ENCODE data around the gene SMAD3. TPM values are rescaled to one million over a fixed set of nuclear protein-coding genes. Genes with fewer than 3 reads are reported as not detected.

SMAD3 gene
- polyA plus RNA-seq, 1 donor from 2014 or later: 1.0 TPM

- Histone ChIP-seq H2AFZ (ENCODE audit: low read depth, low read length) (no peak overlapping the region), H3F3A (ENCODE audit: insufficient read depth, low read length, poor library complexity, severe bottlenecking) (no peaks in the 10 kb centered on the region), H3K4me2 (ENCODE audit: low read length) (no peak overlapping the region), H3K9me3 (ENCODE audit: low read length) (no peaks in the 10 kb centered on the region), H3K27me3 (ENCODE audit: insufficient read depth, low read depth, low read length) (no peaks in the 10 kb centered on the region), H3K4me3 (ENCODE audit: low read length) (no peak overlapping the region), H3K27ac (ENCODE audit: low read length) (no peak overlapping the region), H3K36me3 (ENCODE audit: insufficient read depth, low read length) (no peaks in the 10 kb centered on the region), H3K79me2 (replicated peaks; ENCODE audit: insufficient read depth, low read length) (peaks cover 5% of the 10 kb centered on the region), H3K9me2 (ENCODE audit: insufficient read depth, low read length) (no peaks in the 10 kb centered on the region), H3K9ac (ENCODE audit: low read length) (no peak overlapping the region), H4K20me1 (ENCODE audit: insufficient read depth) (no peaks in the 10 kb centered on the region)
- TF ChIP-seq MXI1 (conservative IDR thresholded peaks at IDR 0.05; ENCODE audit: poor library complexity, severe bottlenecking): no peak
Observed at GRCh38 chr15:67082007-67082536, 16.7 kb downstream of the SMAD3 start.

GRCh38 chr15:67083135-67083762, 17.8 kb downstream of the SMAD3 start:
- H3K9me3 ChIP-seq (ENCODE audit: low read length): no peaks in the 10 kb centered on the region
- peaks cover 5% of the 10 kb centered on the region for H3K79me2 ChIP-seq (replicated peaks; ENCODE audit: insufficient read depth, low read length)
- no peaks in the 10 kb centered on the region for H3K36me3 ChIP-seq (ENCODE audit: insufficient read depth, low read length)
- no peaks in the 10 kb centered on the region for H3K27me3 ChIP-seq (ENCODE audit: insufficient read depth, low read depth, low read length)
- no peak overlapping the region for H3K4me2 ChIP-seq (ENCODE audit: low read length)
- H4K20me1 ChIP-seq (ENCODE audit: insufficient read depth): no peaks in the 10 kb centered on the region
- no peak overlapping the region for H3K4me3 ChIP-seq (ENCODE audit: low read length)
- TF ChIP-seq EP300 (conservative IDR thresholded peaks at IDR 0.05; ENCODE audit: poor library complexity, severe bottlenecking) (no peak), EZH2 (IDR thresholded peaks at IDR 0.05; ENCODE audit: borderline replicate concordance, insufficient read depth, low read length, poor library complexity, severe bottlenecking) (no peak), SMC3 (conservative IDR thresholded peaks at IDR 0.05; ENCODE audit: poor library complexity) (no peak), MXI1 (conservative IDR thresholded peaks at IDR 0.05; ENCODE audit: poor library complexity, severe bottlenecking) (no peak), RAD21 (conservative IDR thresholded peaks at IDR 0.05) (no peak), TAF1 (IDR thresholded peaks at IDR 0.05; ENCODE audit: low read depth) (no peak), POLR2AphosphoS5 (IDR thresholded peaks at IDR 0.05) (no peak)
- TF ChIP-seq, protein P1, sequence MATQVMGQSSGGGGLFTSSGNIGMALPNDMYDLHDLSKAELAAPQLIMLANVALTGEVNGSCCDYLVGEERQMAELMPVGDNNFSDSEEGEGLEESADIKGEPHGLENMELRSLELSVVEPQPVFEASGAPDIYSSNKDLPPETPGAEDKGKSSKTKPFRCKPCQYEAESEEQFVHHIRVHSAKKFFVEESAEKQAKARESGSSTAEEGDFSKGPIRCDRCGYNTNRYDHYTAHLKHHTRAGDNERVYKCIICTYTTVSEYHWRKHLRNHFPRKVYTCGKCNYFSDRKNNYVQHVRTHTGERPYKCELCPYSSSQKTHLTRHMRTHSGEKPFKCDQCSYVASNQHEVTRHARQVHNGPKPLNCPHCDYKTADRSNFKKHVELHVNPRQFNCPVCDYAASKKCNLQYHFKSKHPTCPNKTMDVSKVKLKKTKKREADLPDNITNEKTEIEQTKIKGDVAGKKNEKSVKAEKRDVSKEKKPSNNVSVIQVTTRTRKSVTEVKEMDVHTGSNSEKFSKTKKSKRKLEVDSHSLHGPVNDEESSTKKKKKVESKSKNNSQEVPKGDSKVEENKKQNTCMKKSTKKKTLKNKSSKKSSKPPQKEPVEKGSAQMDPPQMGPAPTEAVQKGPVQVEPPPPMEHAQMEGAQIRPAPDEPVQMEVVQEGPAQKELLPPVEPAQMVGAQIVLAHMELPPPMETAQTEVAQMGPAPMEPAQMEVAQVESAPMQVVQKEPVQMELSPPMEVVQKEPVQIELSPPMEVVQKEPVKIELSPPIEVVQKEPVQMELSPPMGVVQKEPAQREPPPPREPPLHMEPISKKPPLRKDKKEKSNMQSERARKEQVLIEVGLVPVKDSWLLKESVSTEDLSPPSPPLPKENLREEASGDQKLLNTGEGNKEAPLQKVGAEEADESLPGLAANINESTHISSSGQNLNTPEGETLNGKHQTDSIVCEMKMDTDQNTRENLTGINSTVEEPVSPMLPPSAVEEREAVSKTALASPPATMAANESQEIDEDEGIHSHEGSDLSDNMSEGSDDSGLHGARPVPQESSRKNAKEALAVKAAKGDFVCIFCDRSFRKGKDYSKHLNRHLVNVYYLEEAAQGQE (IDR thresholded peaks at IDR 0.05; ENCODE audit: borderline replicate concordance): no peak
- TF ChIP-seq, protein P2, sequence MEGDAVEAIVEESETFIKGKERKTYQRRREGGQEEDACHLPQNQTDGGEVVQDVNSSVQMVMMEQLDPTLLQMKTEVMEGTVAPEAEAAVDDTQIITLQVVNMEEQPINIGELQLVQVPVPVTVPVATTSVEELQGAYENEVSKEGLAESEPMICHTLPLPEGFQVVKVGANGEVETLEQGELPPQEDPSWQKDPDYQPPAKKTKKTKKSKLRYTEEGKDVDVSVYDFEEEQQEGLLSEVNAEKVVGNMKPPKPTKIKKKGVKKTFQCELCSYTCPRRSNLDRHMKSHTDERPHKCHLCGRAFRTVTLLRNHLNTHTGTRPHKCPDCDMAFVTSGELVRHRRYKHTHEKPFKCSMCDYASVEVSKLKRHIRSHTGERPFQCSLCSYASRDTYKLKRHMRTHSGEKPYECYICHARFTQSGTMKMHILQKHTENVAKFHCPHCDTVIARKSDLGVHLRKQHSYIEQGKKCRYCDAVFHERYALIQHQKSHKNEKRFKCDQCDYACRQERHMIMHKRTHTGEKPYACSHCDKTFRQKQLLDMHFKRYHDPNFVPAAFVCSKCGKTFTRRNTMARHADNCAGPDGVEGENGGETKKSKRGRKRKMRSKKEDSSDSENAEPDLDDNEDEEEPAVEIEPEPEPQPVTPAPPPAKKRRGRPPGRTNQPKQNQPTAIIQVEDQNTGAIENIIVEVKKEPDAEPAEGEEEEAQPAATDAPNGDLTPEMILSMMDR (IDR thresholded peaks at IDR 0.05; ENCODE audit: poor library complexity, severe bottlenecking): no peak
- no peaks in the 10 kb centered on the region for H3F3A ChIP-seq (ENCODE audit: insufficient read depth, low read length, poor library complexity, severe bottlenecking)
- H3K27ac ChIP-seq (ENCODE audit: low read length): no peak overlapping the region
- no peaks in the 10 kb centered on the region for H3K9me2 ChIP-seq (ENCODE audit: insufficient read depth, low read length)
- H2AFZ ChIP-seq (ENCODE audit: low read depth, low read length): no peak overlapping the region
- H3K9ac ChIP-seq (ENCODE audit: low read length): no peak overlapping the region

Data from neural cell (in vitro differentiated cells).